Spleen (tissue), 7 donors: ENCODE data around the gene TDRD12.

Experiments used
- POLR2A ChIP-seq, 3 donors: fragments of 450-650 bp; IDR thresholded peaks; one replicate each; pipeline ENCODE4 v1.5.1; 2017; ENCODE audit warnings: antibody characterized with exemption in 3 of 3, mild to moderate bottlenecking in 1 of 3
- TF ChIP-seq, protein P1 (sequence below), 11 experiments: fragments of 200-600 bp in 7 of 11; fragments of 450-650 bp in 4 of 11; sonication (generic) in 4 of 11; IDR thresholded peaks in 8 of 11; conservative IDR thresholded peaks in 3 of 11; 1 replicate in 7 of 11; 2 replicates in 4 of 11; pipeline versions ENCODE4 v1.4.0 to v1.8.0; 2016 to 2021; ENCODE audit warnings: antibody characterized with exemption in 11 of 11, inconsistent platforms in 4 of 11, mild to moderate bottlenecking in 1 of 11
- donor health status: DM: no; HTN: no; CAD: no; lungs with moderate emphysema.
- donor health status: DM: no; HTN: no; CAD: no.
- donor health status: DM: no; HTN: no; CAD: no.

DNA sequence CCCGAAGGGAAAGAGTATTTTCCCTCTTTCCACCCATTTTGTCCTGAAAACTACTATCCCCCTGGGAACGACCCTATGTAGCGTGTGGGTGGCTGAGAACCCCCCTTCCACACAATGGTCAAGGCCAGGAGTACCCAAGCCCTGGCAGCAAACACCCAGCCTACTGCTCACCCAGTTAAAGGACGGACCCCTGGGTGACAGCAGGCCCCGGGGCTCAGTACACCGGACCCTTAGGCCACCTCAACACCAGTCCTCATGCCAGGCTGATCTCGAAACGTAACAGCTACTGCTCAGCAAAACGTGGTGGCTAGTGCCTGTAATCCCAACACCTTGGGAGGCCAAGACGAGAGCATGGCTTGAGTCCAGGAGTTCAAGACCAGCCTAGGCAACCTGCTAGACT is 46.0 kb upstream of the TDRD12 start:
- TF ChIP-seq POLR2A (IDR thresholded peaks at IDR 0.05): no peak
- TF ChIP-seq, protein P1, sequence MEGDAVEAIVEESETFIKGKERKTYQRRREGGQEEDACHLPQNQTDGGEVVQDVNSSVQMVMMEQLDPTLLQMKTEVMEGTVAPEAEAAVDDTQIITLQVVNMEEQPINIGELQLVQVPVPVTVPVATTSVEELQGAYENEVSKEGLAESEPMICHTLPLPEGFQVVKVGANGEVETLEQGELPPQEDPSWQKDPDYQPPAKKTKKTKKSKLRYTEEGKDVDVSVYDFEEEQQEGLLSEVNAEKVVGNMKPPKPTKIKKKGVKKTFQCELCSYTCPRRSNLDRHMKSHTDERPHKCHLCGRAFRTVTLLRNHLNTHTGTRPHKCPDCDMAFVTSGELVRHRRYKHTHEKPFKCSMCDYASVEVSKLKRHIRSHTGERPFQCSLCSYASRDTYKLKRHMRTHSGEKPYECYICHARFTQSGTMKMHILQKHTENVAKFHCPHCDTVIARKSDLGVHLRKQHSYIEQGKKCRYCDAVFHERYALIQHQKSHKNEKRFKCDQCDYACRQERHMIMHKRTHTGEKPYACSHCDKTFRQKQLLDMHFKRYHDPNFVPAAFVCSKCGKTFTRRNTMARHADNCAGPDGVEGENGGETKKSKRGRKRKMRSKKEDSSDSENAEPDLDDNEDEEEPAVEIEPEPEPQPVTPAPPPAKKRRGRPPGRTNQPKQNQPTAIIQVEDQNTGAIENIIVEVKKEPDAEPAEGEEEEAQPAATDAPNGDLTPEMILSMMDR (IDR thresholded peaks at IDR 0.05 in 8 of 11, conservative IDR thresholded peaks at IDR 0.05 in 3 of 11): no peak
